ENCODE data around the gene GASK1A. TPM values are rescaled to one million over a fixed set of nuclear protein-coding genes. Genes with fewer than 3 reads are reported as not detected.

Gene GASK1A
- total RNA-seq, 1 experiment from 2014 or later = not detected

DNA sequence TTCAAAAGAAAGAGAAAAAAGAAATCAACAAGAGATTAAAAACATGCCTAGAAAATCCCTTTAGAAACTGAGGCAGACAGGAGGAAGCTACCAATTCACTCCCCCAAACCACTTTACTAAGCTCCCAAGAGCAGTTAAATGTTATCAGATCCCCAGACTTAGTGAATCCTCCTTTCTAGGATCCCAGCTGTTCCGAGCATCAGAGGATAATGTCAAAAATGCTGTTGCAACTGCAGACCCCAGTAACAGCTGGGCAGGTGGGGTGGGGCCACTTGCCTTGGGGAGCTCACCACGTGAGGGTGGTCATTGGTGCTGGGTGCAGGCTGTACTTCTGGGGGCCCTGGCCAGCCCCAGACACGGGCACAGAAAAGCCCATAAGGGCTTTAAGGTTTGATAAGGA lies 117.7 kb downstream of the GASK1A start:
- TF ChIP-seq, protein P1, sequence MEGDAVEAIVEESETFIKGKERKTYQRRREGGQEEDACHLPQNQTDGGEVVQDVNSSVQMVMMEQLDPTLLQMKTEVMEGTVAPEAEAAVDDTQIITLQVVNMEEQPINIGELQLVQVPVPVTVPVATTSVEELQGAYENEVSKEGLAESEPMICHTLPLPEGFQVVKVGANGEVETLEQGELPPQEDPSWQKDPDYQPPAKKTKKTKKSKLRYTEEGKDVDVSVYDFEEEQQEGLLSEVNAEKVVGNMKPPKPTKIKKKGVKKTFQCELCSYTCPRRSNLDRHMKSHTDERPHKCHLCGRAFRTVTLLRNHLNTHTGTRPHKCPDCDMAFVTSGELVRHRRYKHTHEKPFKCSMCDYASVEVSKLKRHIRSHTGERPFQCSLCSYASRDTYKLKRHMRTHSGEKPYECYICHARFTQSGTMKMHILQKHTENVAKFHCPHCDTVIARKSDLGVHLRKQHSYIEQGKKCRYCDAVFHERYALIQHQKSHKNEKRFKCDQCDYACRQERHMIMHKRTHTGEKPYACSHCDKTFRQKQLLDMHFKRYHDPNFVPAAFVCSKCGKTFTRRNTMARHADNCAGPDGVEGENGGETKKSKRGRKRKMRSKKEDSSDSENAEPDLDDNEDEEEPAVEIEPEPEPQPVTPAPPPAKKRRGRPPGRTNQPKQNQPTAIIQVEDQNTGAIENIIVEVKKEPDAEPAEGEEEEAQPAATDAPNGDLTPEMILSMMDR (IDR thresholded peaks at IDR 0.05) = no peak
- TF ChIP-seq, protein P2, sequence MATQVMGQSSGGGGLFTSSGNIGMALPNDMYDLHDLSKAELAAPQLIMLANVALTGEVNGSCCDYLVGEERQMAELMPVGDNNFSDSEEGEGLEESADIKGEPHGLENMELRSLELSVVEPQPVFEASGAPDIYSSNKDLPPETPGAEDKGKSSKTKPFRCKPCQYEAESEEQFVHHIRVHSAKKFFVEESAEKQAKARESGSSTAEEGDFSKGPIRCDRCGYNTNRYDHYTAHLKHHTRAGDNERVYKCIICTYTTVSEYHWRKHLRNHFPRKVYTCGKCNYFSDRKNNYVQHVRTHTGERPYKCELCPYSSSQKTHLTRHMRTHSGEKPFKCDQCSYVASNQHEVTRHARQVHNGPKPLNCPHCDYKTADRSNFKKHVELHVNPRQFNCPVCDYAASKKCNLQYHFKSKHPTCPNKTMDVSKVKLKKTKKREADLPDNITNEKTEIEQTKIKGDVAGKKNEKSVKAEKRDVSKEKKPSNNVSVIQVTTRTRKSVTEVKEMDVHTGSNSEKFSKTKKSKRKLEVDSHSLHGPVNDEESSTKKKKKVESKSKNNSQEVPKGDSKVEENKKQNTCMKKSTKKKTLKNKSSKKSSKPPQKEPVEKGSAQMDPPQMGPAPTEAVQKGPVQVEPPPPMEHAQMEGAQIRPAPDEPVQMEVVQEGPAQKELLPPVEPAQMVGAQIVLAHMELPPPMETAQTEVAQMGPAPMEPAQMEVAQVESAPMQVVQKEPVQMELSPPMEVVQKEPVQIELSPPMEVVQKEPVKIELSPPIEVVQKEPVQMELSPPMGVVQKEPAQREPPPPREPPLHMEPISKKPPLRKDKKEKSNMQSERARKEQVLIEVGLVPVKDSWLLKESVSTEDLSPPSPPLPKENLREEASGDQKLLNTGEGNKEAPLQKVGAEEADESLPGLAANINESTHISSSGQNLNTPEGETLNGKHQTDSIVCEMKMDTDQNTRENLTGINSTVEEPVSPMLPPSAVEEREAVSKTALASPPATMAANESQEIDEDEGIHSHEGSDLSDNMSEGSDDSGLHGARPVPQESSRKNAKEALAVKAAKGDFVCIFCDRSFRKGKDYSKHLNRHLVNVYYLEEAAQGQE (IDR thresholded peaks at IDR 0.05; ENCODE audit: insufficient read depth in 1 of 2, low read depth in 2 of 2, low read length in 1 of 2) = no peak
- TF ChIP-seq SIN3A (IDR thresholded peaks at IDR 0.05; ENCODE audit: borderline replicate concordance, insufficient read depth, low read depth, low read length) (no peak), TCF7L2 (IDR thresholded peaks at IDR 0.05; ENCODE audit: low read depth, low read length) (no peak), POLR2AphosphoS5 (IDR thresholded peaks at IDR 0.05; ENCODE audit: low read depth, low read length) (no peak)
- in situ Hi-C loops (cut with HindIII; ENCODE audit: low pct_unique_long_range_greater_than_20kb, low sequenced_read_pairs) = no loop called here
- ChIA-PET CTCF (no interaction called here), POLR2A (interaction anchor here (0.6 kb wide), 1 partner anchor 25 kb away, joined by 3 read pairs; no protein-coding TSS in a partner anchor)
- no peak overlapping the region for H3K4me3 ChIP-seq (ENCODE audit: low read depth in 2 of 2, low read length in 2 of 2)
- H3K4me1 ChIP-seq (ENCODE audit: control insufficient read depth, insufficient read depth, low read length) = no peaks in the 10 kb centered on the region
- intact Hi-C loops (cut with micrococcal nuclease; ENCODE audit: unreplicated experiment) = no loop called here
- no peaks in the 10 kb centered on the region for H3K36me3 ChIP-seq (ENCODE audit: control insufficient read depth, insufficient read depth, low read length)
- ATAC-seq (no peak), DNase-seq (ENCODE audit: low read depth, low spot score) (no peak)
- no TSS peak for BruUV-seq (replicated peaks)
- H3K27me3 ChIP-seq (ENCODE audit: control insufficient read depth, insufficient read depth, low read length) = no peaks in the 10 kb centered on the region
- no peak overlapping the region for H3K27ac ChIP-seq (ENCODE audit: low read length)
- no peaks in the 10 kb centered on the region for H3K9me3 ChIP-seq (ENCODE audit: control insufficient read depth, insufficient read depth, low read depth, low read length)

DNA sequence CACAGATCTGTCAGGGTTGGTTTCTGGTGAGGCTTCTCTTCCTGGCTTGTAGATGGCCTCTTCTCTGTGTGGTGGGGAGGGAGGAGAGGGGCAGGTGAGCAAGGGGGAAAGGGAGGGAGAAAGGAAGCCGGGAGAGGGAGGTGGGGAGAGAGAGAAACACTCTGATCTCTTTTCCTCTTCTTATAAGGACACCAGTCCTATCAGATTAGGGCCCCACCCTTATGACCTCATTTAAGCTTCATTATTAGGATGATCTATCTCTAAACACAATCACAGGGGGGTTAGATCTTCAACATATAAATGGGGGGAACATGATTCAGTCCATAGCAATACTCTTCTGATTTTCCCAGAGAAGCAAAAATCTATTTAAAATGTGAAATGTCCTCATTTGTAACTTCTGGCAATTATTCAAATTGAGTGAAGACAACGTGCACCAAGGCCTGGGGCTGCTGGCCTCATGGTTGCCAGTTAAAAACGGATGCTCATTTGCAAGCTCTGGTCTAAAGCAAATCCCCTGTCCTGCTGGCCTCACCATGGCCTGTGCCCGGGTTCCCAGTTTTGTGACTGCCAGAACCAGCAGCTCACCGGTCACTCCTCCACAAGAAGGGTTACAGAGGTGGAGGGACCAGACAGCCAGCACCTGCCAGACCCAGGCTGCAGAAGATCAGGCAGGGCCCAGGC lies 118.4 kb downstream of the GASK1A start:
- no peaks in the 10 kb centered on the region for H3K4me1 ChIP-seq (ENCODE audit: control insufficient read depth, insufficient read depth, low read length)
- intact Hi-C loops (cut with micrococcal nuclease; ENCODE audit: unreplicated experiment) = no loop called here
- no peaks in the 10 kb centered on the region for H3K36me3 ChIP-seq (ENCODE audit: control insufficient read depth, insufficient read depth, low read length)
- in situ Hi-C loops (cut with HindIII; ENCODE audit: low pct_unique_long_range_greater_than_20kb, low sequenced_read_pairs) = no loop called here
- POLR2A ChIA-PET = interaction anchor here (0.6 kb wide), 1 partner anchor 24 kb away, joined by 3 read pairs; no protein-coding TSS in a partner anchor
- ATAC-seq (no peak), DNase-seq (ENCODE audit: low read depth, low spot score) (no peak)
- H3K4me3 ChIP-seq (ENCODE audit: low read depth in 2 of 2, low read length in 2 of 2) = no peak overlapping the region
- H3K27ac ChIP-seq (ENCODE audit: low read length) = no peak overlapping the region
- BruUV-seq (replicated peaks) = no TSS peak
- H3K9me3 ChIP-seq (ENCODE audit: control insufficient read depth, insufficient read depth, low read depth, low read length) = no peaks in the 10 kb centered on the region
- CTCF ChIA-PET = no interaction called here
- TF ChIP-seq, protein P1 (IDR thresholded peaks at IDR 0.05) = no peak
- TF ChIP-seq, protein P2 (IDR thresholded peaks at IDR 0.05; ENCODE audit: insufficient read depth in 1 of 2, low read depth in 2 of 2, low read length in 1 of 2) = no peak
- TF ChIP-seq TCF7L2 (IDR thresholded peaks at IDR 0.05; ENCODE audit: low read depth, low read length) (no peak), POLR2AphosphoS5 (IDR thresholded peaks at IDR 0.05; ENCODE audit: low read depth, low read length) (no peak), SIN3A (IDR thresholded peaks at IDR 0.05; ENCODE audit: borderline replicate concordance, insufficient read depth, low read depth, low read length) (no peak)
- no peaks in the 10 kb centered on the region for H3K27me3 ChIP-seq (ENCODE audit: control insufficient read depth, insufficient read depth, low read length)
